ENCODE data around the gene PPP1R10. TPM values are rescaled to one million over a fixed set of nuclear protein-coding genes. Genes with fewer than 3 reads are reported as not detected.

The PPP1R10 gene
- total and polyA plus RNA-seq, 2 of the 13 experiments (the other 11 are each of a cell fraction or from before 2014, with no cell fraction given), result 26.3 to 38.4 TPM

- TF ChIP-seq, protein P1, sequence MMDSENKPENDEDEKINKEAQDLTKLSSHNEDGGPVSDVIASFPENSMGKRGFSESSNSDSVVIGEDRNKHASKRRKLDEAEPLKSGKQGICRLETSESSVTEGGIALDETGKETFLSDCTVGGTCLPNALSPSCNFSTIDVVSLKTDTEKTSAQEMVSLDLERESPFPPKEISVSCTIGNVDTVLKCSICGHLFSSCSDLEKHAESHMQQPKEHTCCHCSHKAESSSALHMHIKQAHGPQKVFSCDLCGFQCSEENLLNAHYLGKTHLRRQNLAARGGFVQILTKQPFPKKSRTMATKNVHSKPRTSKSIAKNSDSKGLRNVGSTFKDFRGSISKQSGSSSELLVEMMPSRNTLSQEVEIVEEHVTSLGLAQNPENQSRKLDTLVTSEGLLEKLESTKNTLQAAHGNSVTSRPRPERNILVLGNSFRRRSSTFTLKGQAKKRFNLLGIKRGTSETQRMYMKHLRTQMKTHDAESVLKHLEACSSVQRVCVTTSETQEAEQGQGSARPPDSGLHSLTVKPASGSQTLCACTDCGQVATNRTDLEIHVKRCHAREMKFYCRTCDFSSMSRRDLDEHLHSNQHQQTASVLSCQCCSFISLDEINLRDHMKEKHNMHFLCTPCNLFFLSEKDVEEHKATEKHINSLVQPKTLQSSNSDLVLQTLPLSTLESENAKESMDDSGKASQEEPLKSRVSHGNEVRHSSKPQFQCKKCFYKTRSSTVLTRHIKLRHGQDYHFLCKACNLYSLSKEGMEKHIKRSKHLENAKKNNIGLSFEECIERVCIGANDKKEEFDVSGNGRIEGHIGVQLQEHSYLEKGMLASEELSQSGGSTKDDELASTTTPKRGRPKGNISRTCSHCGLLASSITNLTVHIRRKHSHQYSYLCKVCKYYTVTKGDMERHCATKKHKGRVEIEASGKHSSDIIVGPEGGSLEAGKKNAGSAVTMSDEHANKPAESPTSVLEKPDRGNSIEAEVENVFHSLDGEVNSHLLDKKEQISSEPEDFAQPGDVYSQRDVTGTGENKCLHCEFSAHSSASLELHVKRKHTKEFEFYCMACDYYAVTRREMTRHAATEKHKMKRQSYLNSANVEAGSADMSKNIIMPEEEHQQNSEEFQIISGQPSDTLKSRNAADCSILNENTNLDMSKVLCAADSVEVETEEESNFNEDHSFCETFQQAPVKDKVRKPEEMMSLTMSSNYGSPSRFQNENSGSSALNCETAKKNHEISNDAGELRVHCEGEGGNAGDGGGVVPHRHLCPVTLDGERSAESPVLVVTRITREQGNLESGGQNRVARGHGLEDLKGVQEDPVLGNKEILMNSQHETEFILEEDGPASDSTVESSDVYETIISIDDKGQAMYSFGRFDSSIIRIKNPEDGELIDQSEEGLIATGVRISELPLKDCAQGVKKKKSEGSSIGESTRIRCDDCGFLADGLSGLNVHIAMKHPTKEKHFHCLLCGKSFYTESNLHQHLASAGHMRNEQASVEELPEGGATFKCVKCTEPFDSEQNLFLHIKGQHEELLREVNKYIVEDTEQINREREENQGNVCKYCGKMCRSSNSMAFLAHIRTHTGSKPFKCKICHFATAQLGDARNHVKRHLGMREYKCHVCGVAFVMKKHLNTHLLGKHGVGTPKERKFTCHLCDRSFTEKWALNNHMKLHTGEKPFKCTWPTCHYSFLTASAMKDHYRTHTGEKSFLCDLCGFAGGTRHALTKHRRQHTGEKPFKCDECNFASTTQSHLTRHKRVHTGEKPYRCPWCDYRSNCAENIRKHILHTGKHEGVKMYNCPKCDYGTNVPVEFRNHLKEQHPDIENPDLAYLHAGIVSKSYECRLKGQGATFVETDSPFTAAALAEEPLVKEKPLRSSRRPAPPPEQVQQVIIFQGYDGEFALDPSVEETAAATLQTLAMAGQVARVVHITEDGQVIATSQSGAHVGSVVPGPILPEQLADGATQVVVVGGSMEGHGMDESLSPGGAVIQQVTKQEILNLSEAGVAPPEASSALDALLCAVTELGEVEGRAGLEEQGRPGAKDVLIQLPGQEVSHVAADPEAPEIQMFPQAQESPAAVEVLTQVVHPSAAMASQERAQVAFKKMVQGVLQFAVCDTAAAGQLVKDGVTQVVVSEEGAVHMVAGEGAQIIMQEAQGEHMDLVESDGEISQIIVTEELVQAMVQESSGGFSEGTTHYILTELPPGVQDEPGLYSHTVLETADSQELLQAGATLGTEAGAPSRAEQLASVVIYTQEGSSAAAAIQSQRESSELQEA (CRISPR knock-in tag; IDR thresholded peaks at IDR 0.05; ENCODE audit: not compliant biosample characterization), result peak; percentile 38
- TF ChIP-seq DPF2 (CRISPR knock-in tag; IDR thresholded peaks at IDR 0.05; ENCODE audit: borderline replicate concordance, low read depth) (no peak), ZNF619 (CRISPR knock-in tag; IDR thresholded peaks at IDR 0.05) (peak; percentile 40; the same call in 1 of the 2 replicates), U2AF2 (IDR thresholded peaks at IDR 0.05; ENCODE audit: low read depth, low read length) (no peak), PAX8 (CRISPR knock-in tag; IDR thresholded peaks at IDR 0.05; ENCODE audit: borderline replicate concordance) (peak; percentile 91), ZNF552 (CRISPR knock-in tag; IDR thresholded peaks at IDR 0.05; ENCODE audit: borderline replicate concordance) (peak; percentile 68; the same call in 1 of the 2 replicates), SP2 (CRISPR knock-in tag; IDR thresholded peaks at IDR 0.05) (peak; percentile 64; the same call in 1 of the 2 replicates)
- TF ChIP-seq, protein P2, sequence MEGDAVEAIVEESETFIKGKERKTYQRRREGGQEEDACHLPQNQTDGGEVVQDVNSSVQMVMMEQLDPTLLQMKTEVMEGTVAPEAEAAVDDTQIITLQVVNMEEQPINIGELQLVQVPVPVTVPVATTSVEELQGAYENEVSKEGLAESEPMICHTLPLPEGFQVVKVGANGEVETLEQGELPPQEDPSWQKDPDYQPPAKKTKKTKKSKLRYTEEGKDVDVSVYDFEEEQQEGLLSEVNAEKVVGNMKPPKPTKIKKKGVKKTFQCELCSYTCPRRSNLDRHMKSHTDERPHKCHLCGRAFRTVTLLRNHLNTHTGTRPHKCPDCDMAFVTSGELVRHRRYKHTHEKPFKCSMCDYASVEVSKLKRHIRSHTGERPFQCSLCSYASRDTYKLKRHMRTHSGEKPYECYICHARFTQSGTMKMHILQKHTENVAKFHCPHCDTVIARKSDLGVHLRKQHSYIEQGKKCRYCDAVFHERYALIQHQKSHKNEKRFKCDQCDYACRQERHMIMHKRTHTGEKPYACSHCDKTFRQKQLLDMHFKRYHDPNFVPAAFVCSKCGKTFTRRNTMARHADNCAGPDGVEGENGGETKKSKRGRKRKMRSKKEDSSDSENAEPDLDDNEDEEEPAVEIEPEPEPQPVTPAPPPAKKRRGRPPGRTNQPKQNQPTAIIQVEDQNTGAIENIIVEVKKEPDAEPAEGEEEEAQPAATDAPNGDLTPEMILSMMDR (CRISPR knock-in tag; IDR thresholded peaks at IDR 0.05), result peak; percentile 18; the same call in 1 of the 2 replicates
- TF ChIP-seq, protein P3, sequence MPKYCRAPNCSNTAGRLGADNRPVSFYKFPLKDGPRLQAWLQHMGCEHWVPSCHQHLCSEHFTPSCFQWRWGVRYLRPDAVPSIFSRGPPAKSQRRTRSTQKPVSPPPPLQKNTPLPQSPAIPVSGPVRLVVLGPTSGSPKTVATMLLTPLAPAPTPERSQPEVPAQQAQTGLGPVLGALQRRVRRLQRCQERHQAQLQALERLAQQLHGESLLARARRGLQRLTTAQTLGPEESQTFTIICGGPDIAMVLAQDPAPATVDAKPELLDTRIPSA (CRISPR knock-in tag; IDR thresholded peaks at IDR 0.05; ENCODE audit: borderline replicate concordance), result no peak
- TF ChIP-seq, protein P4, sequence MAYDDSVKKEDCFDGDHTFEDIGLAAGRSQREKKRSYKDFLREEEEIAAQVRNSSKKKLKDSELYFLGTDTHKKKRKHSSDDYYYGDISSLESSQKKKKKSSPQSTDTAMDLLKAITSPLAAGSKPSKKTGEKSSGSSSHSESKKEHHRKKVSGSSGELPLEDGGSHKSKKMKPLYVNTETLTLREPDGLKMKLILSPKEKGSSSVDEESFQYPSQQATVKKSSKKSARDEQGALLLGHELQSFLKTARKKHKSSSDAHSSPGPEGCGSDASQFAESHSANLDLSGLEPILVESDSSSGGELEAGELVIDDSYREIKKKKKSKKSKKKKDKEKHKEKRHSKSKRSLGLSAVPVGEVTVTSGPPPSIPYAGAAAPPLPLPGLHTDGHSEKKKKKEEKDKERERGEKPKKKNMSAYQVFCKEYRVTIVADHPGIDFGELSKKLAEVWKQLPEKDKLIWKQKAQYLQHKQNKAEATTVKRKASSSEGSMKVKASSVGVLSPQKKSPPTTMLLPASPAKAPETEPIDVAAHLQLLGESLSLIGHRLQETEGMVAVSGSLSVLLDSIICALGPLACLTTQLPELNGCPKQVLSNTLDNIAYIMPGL (CRISPR knock-in tag; IDR thresholded peaks at IDR 0.05; ENCODE audit: borderline replicate concordance in 1 of 2, low read depth in 1 of 2), result peak; percentile 72 to 82; a peak in 3 of 4 replicates
Observed at GRCh38 chr6:30571075-30571761, 45.8 kb downstream of the PPP1R10 start, which contains the start of gene ABCF1 (continued).
